Prostate gland (tissue), 2 donors: ENCODE measurements around the gene SCYL3.

Experiments used
- POLR2A ChIP-seq: fragments of 450-650 bp; IDR thresholded peaks from one replicate; pipeline ENCODE4 v1.6.1; 2016; ENCODE audit warnings: antibody characterized with exemption, mild to moderate bottlenecking
- POLR2AphosphoS5 ChIP-seq: sonication (generic); formaldehyde crosslinking; IDR thresholded peaks from one replicate; pipeline ENCODE4 v1.6.1; 2017; ENCODE audit warnings: antibody characterized with exemption
- TF ChIP-seq, protein P1 (sequence below), 4 experiments: fragments of 200-600 bp in 2 of 4; fragments of 450-650 bp in 2 of 4; sonication (generic) in 2 of 4; IDR thresholded peaks; 1 replicate in 3 of 4; 2 replicates in 1 of 4; pipeline ENCODE4 v1.5.1; 2016 to 2019; ENCODE audit warnings: antibody characterized with exemption in 4 of 4, mild to moderate bottlenecking in 2 of 4, moderate library complexity in 2 of 4

DNA sequence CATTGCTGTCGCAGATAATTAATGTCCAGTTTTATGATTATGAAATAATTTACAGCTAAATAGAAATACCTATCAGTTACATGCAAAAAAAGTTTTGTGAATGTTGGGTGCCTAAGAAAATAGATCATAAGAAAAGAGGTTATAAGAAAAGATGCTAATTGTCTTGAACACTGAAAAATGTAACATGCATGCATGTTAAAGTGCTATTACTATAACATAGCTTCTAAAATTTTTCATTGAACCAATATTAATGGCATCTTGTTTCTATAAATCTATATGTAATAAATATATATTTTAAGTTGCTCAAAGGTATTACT lies 35.5 kb upstream of the SCYL3 start:
- TF ChIP-seq, protein P1, sequence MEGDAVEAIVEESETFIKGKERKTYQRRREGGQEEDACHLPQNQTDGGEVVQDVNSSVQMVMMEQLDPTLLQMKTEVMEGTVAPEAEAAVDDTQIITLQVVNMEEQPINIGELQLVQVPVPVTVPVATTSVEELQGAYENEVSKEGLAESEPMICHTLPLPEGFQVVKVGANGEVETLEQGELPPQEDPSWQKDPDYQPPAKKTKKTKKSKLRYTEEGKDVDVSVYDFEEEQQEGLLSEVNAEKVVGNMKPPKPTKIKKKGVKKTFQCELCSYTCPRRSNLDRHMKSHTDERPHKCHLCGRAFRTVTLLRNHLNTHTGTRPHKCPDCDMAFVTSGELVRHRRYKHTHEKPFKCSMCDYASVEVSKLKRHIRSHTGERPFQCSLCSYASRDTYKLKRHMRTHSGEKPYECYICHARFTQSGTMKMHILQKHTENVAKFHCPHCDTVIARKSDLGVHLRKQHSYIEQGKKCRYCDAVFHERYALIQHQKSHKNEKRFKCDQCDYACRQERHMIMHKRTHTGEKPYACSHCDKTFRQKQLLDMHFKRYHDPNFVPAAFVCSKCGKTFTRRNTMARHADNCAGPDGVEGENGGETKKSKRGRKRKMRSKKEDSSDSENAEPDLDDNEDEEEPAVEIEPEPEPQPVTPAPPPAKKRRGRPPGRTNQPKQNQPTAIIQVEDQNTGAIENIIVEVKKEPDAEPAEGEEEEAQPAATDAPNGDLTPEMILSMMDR (IDR thresholded peaks at IDR 0.05), result no peak
- TF ChIP-seq POLR2A (no peak), POLR2AphosphoS5 (no peak)
